A673 (cell line): Measurements from ENCODE around the gene VIM. TPM values are rescaled to one million over a fixed set of nuclear protein-coding genes. Genes with fewer than 3 reads are reported as not detected.

Source experiments
- BruUV-seq: library from RNA; stranded (reverse); fragments of 400-500 nt; replicated peaks from 2 replicates; lab custom pipeline; 2021; lab: Mats Ljungman, UMichigan
- CTCF ChIA-PET: fragments of 300-600 bp; sonication (Branson Sonifier 250); formaldehyde crosslinking; loops from one replicate; lab custom pipeline; 2022; ENCODE audit warnings: antibody characterized with exemption; lab: Charles Lee
- POLR2A ChIA-PET: fragments of 300-600 bp; sonication (Branson Sonifier 250); formaldehyde crosslinking; loops from one replicate; lab custom pipeline; 2022; ENCODE audit warnings: antibody characterized with exemption; ENCODE audit not compliant: low non-redundant PET; lab: Charles Lee
- DNase-seq: peaks from one replicate; pipeline ENCODE4 v3.0.0-alpha.2; 2015; ENCODE audit warnings: low spot score
- H3K27ac ChIP-seq: fragments of 200-600 bp; sonication (generic); 2 replicates; pipeline ENCODE4 v1.5.1; 2016; ENCODE audit warnings: mixed run types, low read depth, mild to moderate bottlenecking, mixed read lengths, antibody characterized with exemption, low read length; ENCODE audit not compliant: poor library complexity, severe bottlenecking
- H3K27me3 ChIP-seq: fragments of 200-600 bp; sonication (generic); replicated peaks from 2 replicates; pipeline ENCODE4 v1.6.1; 2017; ENCODE audit warnings: mixed run types, low read depth, mild to moderate bottlenecking, mixed read lengths, antibody characterized with exemption, low read length; ENCODE audit not compliant: insufficient read depth, poor library complexity
- H3K36me3 ChIP-seq: fragments of 200-600 bp; sonication (generic); 2 replicates; pipeline ENCODE4 v1.6.1; 2016; ENCODE audit warnings: mixed run types, mild to moderate bottlenecking, mixed read lengths, antibody characterized with exemption, low read length; ENCODE audit not compliant: insufficient read depth, poor library complexity, severe bottlenecking
- H3K4me1 ChIP-seq: fragments of 200-600 bp; sonication (generic); 2 replicates; pipeline ENCODE4 v1.6.1; 2017; ENCODE audit warnings: mixed run types, mild to moderate bottlenecking, mixed read lengths, antibody characterized with exemption, low read length; ENCODE audit not compliant: insufficient read depth, poor library complexity, severe bottlenecking
- H3K4me3 ChIP-seq: fragments of 200-600 bp; sonication (generic); 2 replicates; pipeline ENCODE4 v1.5.1; 2016; ENCODE audit warnings: low read depth, mixed run types, mild to moderate bottlenecking, mixed read lengths, low read length; ENCODE audit not compliant: poor library complexity, severe bottlenecking
- H3K9me3 ChIP-seq: fragments of 200-600 bp; sonication (generic); 2 replicates; pipeline ENCODE4 v1.6.1; 2016; ENCODE audit warnings: mixed run types, low read depth, mild to moderate bottlenecking, mixed read lengths, antibody characterized with exemption, low read length; ENCODE audit not compliant: poor library complexity, severe bottlenecking
- CTCF ChIP-seq: fragments of 300-800, 200-600 bp; sonication (generic); conservative IDR thresholded peaks from 2 replicates; pipeline ENCODE4 v1.5.1; 2017; ENCODE audit warnings: low read depth, mild to moderate bottlenecking, antibody characterized with exemption, low read length, moderate library complexity, mixed read lengths
- EZH2 ChIP-seq: fragments of 200-600 bp; sonication (generic); IDR thresholded peaks from 2 replicates; pipeline ENCODE4 v1.6.1; 2017; ENCODE audit warnings: borderline replicate concordance, low read depth, mild to moderate bottlenecking, mixed read lengths, antibody characterized with exemption, low read length; ENCODE audit not compliant: poor library complexity, severe bottlenecking
- intact Hi-C: fragments of 100-400 bp; cut with micrococcal nuclease; formaldehyde crosslinking; loops from one replicate; pipeline ENCODE4 v1.10.0; 2022; ENCODE audit not compliant: unreplicated experiment
- total RNA-seq: library from RNA; stranded (reverse); gene quantifications from 2 replicates; pipeline ENCODE4 v1.2.3, GENCODE V29; 2021

VIM gene
- total RNA-seq, 1 experiment from 2014 or later, result 1,873 TPM

GRCh38 chr10:17214526-17214925, 13.5 kb upstream of the VIM start:
- CTCF ChIA-PET, result no interaction called here

GRCh38 chr10:17214971-17215781, 12.9 kb upstream of the VIM start:
- H3K4me1 ChIP-seq, result peaks cover 61% of the 10 kb centered on the region
- TF ChIP-seq EZH2, result no peak
- TF ChIP-seq CTCF, result no peak
- no peaks in the 10 kb centered on the region for H3K27me3 ChIP-seq
- H3K4me3 ChIP-seq, result no peak overlapping the region
- intact Hi-C loops, result no loop called here
- peak overlapping the region; percentile 84 for H3K27ac ChIP-seq
- ChIA-PET POLR2A (no interaction called here), CTCF (no interaction called here)
- H3K36me3 ChIP-seq, result no peaks in the 10 kb centered on the region
- BruUV-seq, result TSS peak; percentile 67
- no peaks in the 10 kb centered on the region for H3K9me3 ChIP-seq
- peak; percentile 94 for DNase-seq

More at GRCh38 chr10:17214526-17214925, 13.5 kb upstream of the VIM start:
- Histone ChIP-seq H3K27ac (peak overlapping the region; percentile 84), H3K4me3 (no peak overlapping the region), H3K4me1 (peaks cover 59% of the 10 kb centered on the region), H3K27me3 (no peaks in the 10 kb centered on the region), H3K36me3 (no peaks in the 10 kb centered on the region), H3K9me3 (no peaks in the 10 kb centered on the region)
- intact Hi-C loops, result no loop called here
- no peak for DNase-seq
- BruUV-seq, result TSS peak; percentile 79
- POLR2A ChIA-PET, result no interaction called here
- TF ChIP-seq CTCF, result no peak
- no peak for TF ChIP-seq EZH2

- H3K27me3 ChIP-seq, result no peaks in the 10 kb centered on the region
- H3K4me3 ChIP-seq, result no peak overlapping the region
- POLR2A ChIA-PET, result no interaction called here
- H3K27ac ChIP-seq, result peak overlapping the region; percentile 84
- CTCF ChIA-PET, result no interaction called here
- no peaks in the 10 kb centered on the region for H3K9me3 ChIP-seq
- BruUV-seq, result TSS peak; percentile 61
- peaks cover 66% of the 10 kb centered on the region for H3K4me1 ChIP-seq
- no peak for TF ChIP-seq EZH2
- no peak for TF ChIP-seq CTCF
- no peaks in the 10 kb centered on the region for H3K36me3 ChIP-seq
- DNase-seq, result no peak
- intact Hi-C loops, result no loop called here
Observed at GRCh38 chr10:17215782-17216122, 12.3 kb upstream of the VIM start.
